ENCODE results near the gene SLC25A3. TPM values are rescaled to one million over a fixed set of nuclear protein-coding genes. Genes with fewer than 3 reads are reported as not detected.
A peak's percentile ranks its signal among the peaks of the same experiment; 100 is the strongest.

SLC25A3 gene
- total RNA-seq, 1 experiment from 2014 or later, result 737 TPM

GRCh38 chr12:98591209-98591608 is 2.3 kb upstream of the SLC25A3 start:
- ChIA-PET POLR2A (ENCODE audit: low non-redundant PET) (no interaction called here), CTCF (interaction anchor here (1.1 kb wide), 1 partner anchor 24 kb away, joined by 4 read pairs; no protein-coding TSS in a partner anchor)
- Histone ChIP-seq H3K4me3 (ENCODE audit: low read depth, low read length, poor library complexity, severe bottlenecking) (no peak overlapping the region), H3K27me3 (replicated peaks; ENCODE audit: insufficient read depth, low read depth, low read length, poor library complexity) (no peaks in the 10 kb centered on the region), H3K9me3 (ENCODE audit: low read depth, low read length, poor library complexity, severe bottlenecking) (no peaks in the 10 kb centered on the region), H3K36me3 (ENCODE audit: insufficient read depth, low read length, poor library complexity, severe bottlenecking) (peaks cover 12% of the 10 kb centered on the region), H3K4me1 (ENCODE audit: insufficient read depth, low read length, poor library complexity, severe bottlenecking) (peaks cover 12% of the 10 kb centered on the region), H3K27ac (ENCODE audit: low read depth, low read length, poor library complexity, severe bottlenecking) (no peak overlapping the region)
- no peak for DNase-seq (ENCODE audit: low spot score)
- BruUV-seq (replicated peaks), result no TSS peak
- TF ChIP-seq EZH2 (IDR thresholded peaks at IDR 0.05; ENCODE audit: borderline replicate concordance, low read depth, low read length, poor library complexity, severe bottlenecking), result no peak
- no peak for TF ChIP-seq CTCF (conservative IDR thresholded peaks at IDR 0.05; ENCODE audit: low read depth, low read length)
- intact Hi-C loops (cut with micrococcal nuclease; ENCODE audit: unreplicated experiment), result no loop called here

GRCh38 chr12:98592825-98593322 is 612 bp upstream of the SLC25A3 start:
- Histone ChIP-seq H3K27me3 (replicated peaks; ENCODE audit: insufficient read depth, low read depth, low read length, poor library complexity) (no peaks in the 10 kb centered on the region), H3K36me3 (ENCODE audit: insufficient read depth, low read length, poor library complexity, severe bottlenecking) (peaks cover 29% of the 10 kb centered on the region), H3K9me3 (ENCODE audit: low read depth, low read length, poor library complexity, severe bottlenecking) (no peaks in the 10 kb centered on the region), H3K4me3 (ENCODE audit: low read depth, low read length, poor library complexity, severe bottlenecking) (peak overlapping the region; percentile 96), H3K27ac (ENCODE audit: low read depth, low read length, poor library complexity, severe bottlenecking) (peak overlapping the region; percentile 94), H3K4me1 (ENCODE audit: insufficient read depth, low read length, poor library complexity, severe bottlenecking) (peaks cover 12% of the 10 kb centered on the region)
- TF ChIP-seq EZH2 (IDR thresholded peaks at IDR 0.05; ENCODE audit: borderline replicate concordance, low read depth, low read length, poor library complexity, severe bottlenecking) (no peak), CTCF (conservative IDR thresholded peaks at IDR 0.05; ENCODE audit: low read depth, low read length) (no peak)
- ChIA-PET CTCF (interaction anchor here (0.7 kb wide), 1 partner anchor 451 kb away, joined by 3 read pairs; no protein-coding TSS in a partner anchor), POLR2A (ENCODE audit: low non-redundant PET) (interaction anchor here (0.6 kb wide), 3 partner anchors 172 to 345 kb away, joined by 3 to 4 read pairs (median 3); no protein-coding TSS in a partner anchor)
- no peak for DNase-seq (ENCODE audit: low spot score)
- intact Hi-C loops (cut with micrococcal nuclease; ENCODE audit: unreplicated experiment), result no loop called here
- BruUV-seq (replicated peaks), result TSS peak; percentile 100

GRCh38 chr12:98594050-98594835 is 757 bp downstream of the SLC25A3 start:
- H3K36me3 ChIP-seq (ENCODE audit: insufficient read depth, low read length, poor library complexity, severe bottlenecking), result peaks cover 42% of the 10 kb centered on the region
- H3K9me3 ChIP-seq (ENCODE audit: low read depth, low read length, poor library complexity, severe bottlenecking), result no peaks in the 10 kb centered on the region
- peaks cover 12% of the 10 kb centered on the region for H3K4me1 ChIP-seq (ENCODE audit: insufficient read depth, low read length, poor library complexity, severe bottlenecking)
- POLR2A ChIA-PET (ENCODE audit: low non-redundant PET), result no interaction called here
- TF ChIP-seq EZH2 (IDR thresholded peaks at IDR 0.05; ENCODE audit: borderline replicate concordance, low read depth, low read length, poor library complexity, severe bottlenecking) (no peak), CTCF (conservative IDR thresholded peaks at IDR 0.05; ENCODE audit: low read depth, low read length) (no peak)
- H3K27ac ChIP-seq (ENCODE audit: low read depth, low read length, poor library complexity, severe bottlenecking), result peak overlapping the region; percentile 94
- CTCF ChIA-PET, result no interaction called here
- intact Hi-C loops (cut with micrococcal nuclease; ENCODE audit: unreplicated experiment), result no loop called here
- peak; percentile 40 for DNase-seq (ENCODE audit: low spot score)
- BruUV-seq (replicated peaks), result no TSS peak
- H3K4me3 ChIP-seq (ENCODE audit: low read depth, low read length, poor library complexity, severe bottlenecking), result peak overlapping the region; percentile 96
- H3K27me3 ChIP-seq (replicated peaks; ENCODE audit: insufficient read depth, low read depth, low read length, poor library complexity), result no peaks in the 10 kb centered on the region

All from A673 (cell line).